ENCODE measurements around the gene BMPR1A.

Gene BMPR1A

DNA sequence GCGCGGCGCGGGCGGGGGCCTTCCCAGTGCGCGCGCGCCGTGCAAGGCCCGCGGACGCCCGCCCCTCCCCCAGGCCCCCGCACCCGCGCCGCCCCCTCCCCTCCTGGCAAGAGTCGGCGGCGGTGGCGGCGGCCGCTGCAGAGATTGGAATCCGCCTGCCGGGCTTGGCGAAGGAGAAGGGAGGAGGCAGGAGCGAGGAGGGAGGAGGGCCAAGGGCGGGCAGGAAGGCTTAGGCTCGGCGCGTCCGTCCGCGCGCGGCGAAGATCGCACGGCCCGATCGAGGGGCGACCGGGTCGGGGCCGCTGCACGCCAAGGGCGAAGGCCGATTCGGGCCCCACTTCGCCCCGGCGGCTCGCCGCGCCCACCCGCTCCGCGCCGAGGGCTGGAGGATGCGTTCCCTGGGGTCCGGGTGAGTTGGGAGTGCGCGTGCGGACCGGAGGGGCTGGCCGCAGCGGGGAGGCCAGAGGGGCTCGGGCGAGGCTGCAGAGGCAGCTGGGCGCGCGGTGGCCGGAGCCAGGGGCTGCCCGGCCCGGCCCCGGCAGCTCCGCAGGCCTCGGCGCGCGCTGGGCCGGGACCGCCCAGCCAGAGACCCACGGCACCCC lies at the start of gene BMPR1A:
Gene BMPR1A, plus strand, starts transcription at position 109 of the 602 bp plus-strand sequence. CDS start 119,400 bp downstream, outside the sequence.
- TF ChIP-seq CTCF (conservative IDR thresholded peaks at IDR 0.05; ENCODE audit: low read depth), result no peak
- ChIA-PET CTCF (interaction anchor here (0.6 to 1.1 kb wide), 2 partner anchors 68 to 311 kb away, joined by 3 to 5 read pairs; no protein-coding TSS in a partner anchor), POLR2A (ENCODE audit: low non-redundant PET) (interaction anchor here (0.7 to 1.3 kb wide), 8 partner anchors 14 to 204 kb away, joined by 3 to 5 read pairs (median 4); no protein-coding TSS in a partner anchor)
- no peak for DNase-seq (ENCODE audit: low spot score)
- H3K27ac ChIP-seq, result peak within 1 kb of the TSS; percentile 91

GRCh38 chr10:86706977-86707376 lies 49.4 kb upstream of the BMPR1A start:
- TF ChIP-seq CTCF (conservative IDR thresholded peaks at IDR 0.05; ENCODE audit: low read depth), result no peak
- no peak for DNase-seq (ENCODE audit: low spot score)
- ChIA-PET CTCF (interaction anchor here (0.6 kb wide), 2 partner anchors 25 to 185 kb away, joined by 4 to 5 read pairs; no protein-coding TSS in a partner anchor), POLR2A (ENCODE audit: low non-redundant PET) (no interaction called here)
- no peak overlapping the region for H3K27ac ChIP-seq

- DNase-seq (ENCODE audit: low spot score), result no peak
- no peak for TF ChIP-seq CTCF (conservative IDR thresholded peaks at IDR 0.05; ENCODE audit: low read depth)
- POLR2A ChIA-PET (ENCODE audit: low non-redundant PET), result no interaction called here
- no peak overlapping the region for H3K27ac ChIP-seq
- CTCF ChIA-PET, result interaction anchor here (0.6 kb wide), 1 partner anchor 184 kb away, joined by 5 read pairs; no protein-coding TSS in a partner anchor
These were observed 48.9 kb upstream of the BMPR1A start for GRCh38 chr10:86707505-86707904.

GRCh38 chr10:86708068-86708782 lies 48.2 kb upstream of the BMPR1A start:
- no peak overlapping the region for H3K27ac ChIP-seq
- DNase-seq (ENCODE audit: low spot score), result no peak
- ChIA-PET POLR2A (ENCODE audit: low non-redundant PET) (interaction anchor here (0.5 to 1.0 kb wide), 4 partner anchors 27 to 270 kb away, joined by 3 to 4 read pairs (median 3); partner anchors contain the start of gene BMPR1A), CTCF (interaction anchor here (0.5 to 0.9 kb wide), 3 partner anchors 25 to 192 kb away, joined by 3 to 4 read pairs (median 4); no protein-coding TSS in a partner anchor)
- TF ChIP-seq CTCF (conservative IDR thresholded peaks at IDR 0.05; ENCODE audit: low read depth), result no peak

- no peak for TF ChIP-seq CTCF (conservative IDR thresholded peaks at IDR 0.05; ENCODE audit: low read depth)
- no peak overlapping the region for H3K27ac ChIP-seq
- ChIA-PET CTCF (interaction anchor here (0.5 to 0.9 kb wide), 4 partner anchors 15 to 191 kb away, joined by 3 to 4 read pairs (median 4); no protein-coding TSS in a partner anchor), POLR2A (ENCODE audit: low non-redundant PET) (interaction anchor here (0.5 to 1.0 kb wide), 3 partner anchors 26 to 270 kb away, joined by 3 to 4 read pairs (median 3); partner anchors contain the start of gene BMPR1A)
- no peak for DNase-seq (ENCODE audit: low spot score)
These were observed 47.5 kb upstream of the BMPR1A start for GRCh38 chr10:86708783-86709380.

Data from RWPE1 (cell line).